OCI-LY1 (cell line): ENCODE measurements around the gene UQCRHL.

Experiments
- EZH2 ChIP-seq: fragments of 200-600 bp; sonication (generic), shearing (Covaris generic); IDR thresholded peaks from 2 replicates; pipeline ENCODE4 v1.8.0; 2017; ENCODE audit warnings: borderline replicate concordance, mixed run types, mild to moderate bottlenecking, antibody characterized with exemption, low read length, moderate library complexity, mixed read lengths
- TF ChIP-seq, protein P1 (sequence below): fragments of 200-600 bp; sonication (generic), shearing (Covaris generic); IDR thresholded peaks from 2 replicates; pipeline ENCODE4 v1.5.1; 2017; ENCODE audit warnings: mild to moderate bottlenecking, antibody characterized with exemption, low read length, moderate library complexity, mixed read lengths

DNA sequence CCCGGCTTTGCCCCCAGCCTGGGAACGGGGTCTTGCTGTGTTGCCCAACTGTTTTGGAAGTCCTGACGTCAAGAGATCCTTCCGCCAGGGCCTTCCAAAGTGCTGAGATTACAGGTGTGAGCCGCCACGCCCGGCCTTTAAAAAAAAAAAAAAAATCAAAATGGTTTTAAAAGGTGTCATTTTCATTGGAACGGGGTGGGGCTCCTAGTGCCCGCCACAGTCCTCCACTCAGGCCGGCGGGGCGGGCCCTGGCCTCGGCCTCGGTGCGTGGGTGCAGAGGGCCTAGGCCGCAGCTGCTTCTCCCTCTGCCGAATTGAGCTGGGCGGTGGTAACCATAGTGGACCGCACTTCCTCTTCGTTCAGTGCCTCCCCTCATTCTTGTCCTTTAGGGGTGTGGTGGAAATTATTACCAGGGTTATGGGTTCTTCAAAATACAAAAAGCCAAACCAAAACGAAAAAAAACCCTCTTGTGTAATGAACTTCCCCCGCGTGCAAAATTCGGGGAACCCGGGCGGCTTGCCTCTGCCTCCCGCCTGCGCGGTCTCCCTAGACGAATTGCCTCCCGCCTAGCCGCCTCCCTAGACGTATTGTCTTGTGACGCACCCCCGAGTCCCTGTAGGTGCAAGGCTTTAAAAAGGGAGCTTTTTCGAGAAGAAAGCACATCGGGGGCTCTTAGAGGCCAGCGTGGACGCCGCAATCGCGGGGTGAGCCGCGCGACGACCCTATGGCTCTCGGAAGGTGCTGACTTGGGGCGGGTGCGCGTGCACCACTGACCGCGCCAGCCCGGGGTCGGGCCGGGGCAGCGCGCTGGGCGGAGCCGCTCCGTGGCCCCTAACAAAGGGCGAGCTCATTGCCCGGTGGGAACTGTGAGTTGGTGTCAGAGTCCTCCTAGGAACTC is 29.6 kb upstream of the UQCRHL start:
- TF ChIP-seq, protein P1, sequence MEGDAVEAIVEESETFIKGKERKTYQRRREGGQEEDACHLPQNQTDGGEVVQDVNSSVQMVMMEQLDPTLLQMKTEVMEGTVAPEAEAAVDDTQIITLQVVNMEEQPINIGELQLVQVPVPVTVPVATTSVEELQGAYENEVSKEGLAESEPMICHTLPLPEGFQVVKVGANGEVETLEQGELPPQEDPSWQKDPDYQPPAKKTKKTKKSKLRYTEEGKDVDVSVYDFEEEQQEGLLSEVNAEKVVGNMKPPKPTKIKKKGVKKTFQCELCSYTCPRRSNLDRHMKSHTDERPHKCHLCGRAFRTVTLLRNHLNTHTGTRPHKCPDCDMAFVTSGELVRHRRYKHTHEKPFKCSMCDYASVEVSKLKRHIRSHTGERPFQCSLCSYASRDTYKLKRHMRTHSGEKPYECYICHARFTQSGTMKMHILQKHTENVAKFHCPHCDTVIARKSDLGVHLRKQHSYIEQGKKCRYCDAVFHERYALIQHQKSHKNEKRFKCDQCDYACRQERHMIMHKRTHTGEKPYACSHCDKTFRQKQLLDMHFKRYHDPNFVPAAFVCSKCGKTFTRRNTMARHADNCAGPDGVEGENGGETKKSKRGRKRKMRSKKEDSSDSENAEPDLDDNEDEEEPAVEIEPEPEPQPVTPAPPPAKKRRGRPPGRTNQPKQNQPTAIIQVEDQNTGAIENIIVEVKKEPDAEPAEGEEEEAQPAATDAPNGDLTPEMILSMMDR = no peak
- TF ChIP-seq EZH2 = no peak
